CD1c-positive myeloid dendritic cell (primary cell): ENCODE measurements around the gene RTKN.
"Not testable (repeated sequence)": the region's sequence is repeated elsewhere in the genome, so short reads cannot be mapped to it uniquely, and the experiment has no call there.

Experiments
- DNase-seq: peaks from one replicate; pipeline ENCODE4 v3.0.0-alpha.2; 2016; ENCODE audit errors: extremely low spot score

Gene RTKN

DNA sequence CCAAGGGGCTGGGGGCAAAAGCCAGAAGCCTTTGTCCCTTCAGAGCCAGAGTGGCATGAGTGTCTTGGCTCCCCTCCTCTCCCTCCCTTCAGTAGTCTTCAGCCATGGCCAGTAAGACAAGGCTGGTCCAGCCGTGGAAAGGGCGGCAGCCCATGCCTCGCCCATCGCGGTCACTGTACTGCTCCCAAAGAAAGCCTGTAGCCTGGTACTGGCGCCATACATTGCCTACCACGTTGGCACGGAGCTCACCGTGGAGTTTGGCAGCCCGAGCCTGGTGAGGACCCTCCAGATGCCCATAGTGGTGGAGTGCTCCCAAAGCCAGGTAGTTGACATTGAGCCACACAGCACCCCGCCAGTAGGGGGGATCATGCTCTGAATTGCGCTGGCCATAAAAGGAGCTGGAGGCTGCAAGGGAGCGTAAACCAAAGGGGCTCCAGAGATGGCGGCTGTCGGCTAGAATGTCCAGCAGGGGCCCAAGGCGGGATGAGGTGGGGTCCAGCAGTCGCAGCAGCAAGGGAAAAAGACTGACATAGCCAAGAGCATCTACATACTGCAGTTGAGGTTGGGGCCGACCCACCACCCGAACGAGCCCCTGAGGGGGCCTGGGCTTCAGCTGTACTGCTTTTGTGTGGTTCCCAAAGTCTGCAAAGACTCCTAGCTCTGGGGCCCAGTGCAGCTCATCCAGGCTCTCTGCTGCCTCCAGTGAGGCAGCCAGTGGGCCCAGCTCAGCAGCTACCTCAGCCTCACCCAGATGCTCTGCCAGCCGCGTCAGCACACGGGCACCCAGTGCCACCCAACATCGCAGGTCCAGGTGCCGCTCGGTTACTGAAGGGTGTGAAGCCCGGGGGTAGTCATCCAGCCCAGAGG, 19.7 kb upstream of the RTKN start:
- no peak for DNase-seq

DNA sequence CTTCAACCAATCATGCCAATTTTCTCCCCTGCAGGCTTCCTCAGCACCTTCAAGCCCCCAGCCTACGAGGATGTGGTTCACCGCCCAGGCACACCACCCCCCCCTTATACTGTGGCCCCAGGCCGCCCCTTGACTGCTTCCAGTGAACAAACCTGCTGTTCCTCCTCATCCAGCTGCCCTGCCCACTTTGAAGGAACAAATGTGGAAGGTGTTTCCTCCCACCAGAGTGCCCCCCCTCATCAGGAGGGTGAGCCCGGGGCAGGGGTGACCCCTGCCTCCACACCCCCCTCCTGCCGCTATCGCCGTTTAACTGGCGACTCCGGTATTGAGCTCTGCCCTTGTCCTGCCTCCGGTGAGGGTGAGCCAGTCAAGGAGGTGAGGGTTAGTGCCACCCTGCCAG, 18.4 kb upstream of the RTKN start:
- DNase-seq = not testable (repeated sequence)

DNA sequence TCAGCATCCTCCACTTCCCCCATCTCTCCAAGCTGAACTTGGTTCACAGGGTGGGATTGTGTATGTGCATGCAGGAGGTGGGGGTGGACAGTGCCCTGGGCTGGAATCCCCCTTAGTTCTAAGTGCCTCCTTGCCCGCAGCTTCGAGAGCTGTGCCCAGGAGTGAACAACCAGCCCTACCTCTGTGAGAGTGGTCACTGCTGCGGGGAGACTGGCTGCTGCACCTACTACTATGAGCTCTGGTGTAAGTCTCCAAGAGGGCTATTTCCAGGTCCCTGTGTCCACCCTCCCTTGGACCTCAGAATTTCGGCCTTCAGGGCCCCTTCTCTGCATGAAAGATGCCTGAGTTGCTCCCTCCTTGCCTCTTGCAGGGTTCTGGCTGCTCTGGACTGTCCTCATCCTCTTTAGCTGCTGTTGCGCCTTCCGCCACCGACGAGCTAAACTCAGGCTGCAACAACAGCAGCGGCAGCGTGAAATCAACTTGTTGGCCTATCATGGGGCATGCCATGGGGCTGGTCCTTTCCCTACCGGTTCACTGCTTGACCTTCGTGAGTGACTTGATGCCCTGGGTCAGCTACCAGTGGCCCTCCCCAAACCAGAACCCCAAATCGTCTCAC, 17.9 kb upstream of the RTKN start:
- not testable (repeated sequence) for DNase-seq

DNA sequence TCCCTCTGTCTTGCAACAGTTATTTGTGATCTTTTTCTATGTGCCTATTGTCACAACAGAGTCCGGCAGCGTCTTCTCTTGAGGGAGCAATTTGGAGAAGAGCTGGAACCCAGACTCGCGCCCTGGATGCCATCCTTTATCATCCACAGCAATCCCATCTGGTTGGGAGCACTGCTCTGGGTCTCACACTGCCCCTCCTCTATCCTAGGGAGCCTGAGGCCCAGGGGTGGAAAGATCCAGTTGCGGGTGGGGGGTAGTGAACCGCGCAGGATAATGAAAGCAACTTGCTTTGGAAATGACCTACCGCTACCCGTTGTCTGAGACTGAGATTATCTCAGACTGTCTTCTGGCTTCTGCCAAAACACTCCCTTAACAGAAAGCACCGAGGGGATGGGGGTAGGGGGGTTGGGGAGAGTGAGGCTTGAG, 17.2 kb upstream of the RTKN start:
- DNase-seq = no peak

DNA sequence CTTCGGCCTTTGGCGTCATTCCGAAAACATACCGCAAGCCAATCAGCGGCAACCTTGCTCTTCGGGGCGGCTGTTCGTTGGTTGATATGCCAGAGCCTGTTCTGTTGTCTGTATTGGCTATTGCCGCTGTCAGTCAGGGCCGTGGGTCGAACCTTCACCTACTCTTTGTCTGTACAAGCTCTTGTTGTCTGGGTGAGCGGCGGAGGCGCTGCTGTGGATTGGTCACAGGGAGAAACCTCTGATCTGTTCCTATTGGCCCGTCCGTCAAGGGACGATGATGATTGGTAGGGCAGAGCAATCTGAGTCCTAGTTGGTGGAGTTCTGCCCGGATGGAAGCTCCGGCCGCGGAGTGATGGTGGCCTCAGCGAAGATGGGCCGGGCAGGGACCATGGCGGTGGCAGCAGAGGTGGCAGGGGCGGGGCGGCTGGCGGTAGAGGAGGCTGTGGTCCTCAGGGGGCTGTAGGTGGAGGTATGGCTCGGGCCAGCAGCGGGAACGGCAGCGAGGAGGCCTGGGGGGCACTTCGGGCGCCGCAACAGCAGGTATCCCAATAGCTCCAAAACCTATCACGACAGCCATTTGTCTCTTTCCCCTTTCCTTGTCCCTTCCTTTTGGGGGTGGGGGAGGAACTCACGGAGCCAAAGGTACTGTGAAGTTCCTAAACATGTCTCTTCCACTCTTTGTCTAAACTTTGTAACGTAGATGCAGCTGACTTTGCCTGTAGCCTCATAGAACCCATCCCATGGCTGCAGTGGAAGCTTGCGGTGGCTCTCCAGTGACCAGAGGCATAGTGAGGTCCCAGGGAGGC, 16.6 kb upstream of the RTKN start, which contains the start of gene WBP1:
TSS of gene WBP1 (plus strand) at position 307 of the 806 bp plus-strand sequence. CDS start at position 472, 165 bp downstream.
- DNase-seq = peak; percentile 100

DNA sequence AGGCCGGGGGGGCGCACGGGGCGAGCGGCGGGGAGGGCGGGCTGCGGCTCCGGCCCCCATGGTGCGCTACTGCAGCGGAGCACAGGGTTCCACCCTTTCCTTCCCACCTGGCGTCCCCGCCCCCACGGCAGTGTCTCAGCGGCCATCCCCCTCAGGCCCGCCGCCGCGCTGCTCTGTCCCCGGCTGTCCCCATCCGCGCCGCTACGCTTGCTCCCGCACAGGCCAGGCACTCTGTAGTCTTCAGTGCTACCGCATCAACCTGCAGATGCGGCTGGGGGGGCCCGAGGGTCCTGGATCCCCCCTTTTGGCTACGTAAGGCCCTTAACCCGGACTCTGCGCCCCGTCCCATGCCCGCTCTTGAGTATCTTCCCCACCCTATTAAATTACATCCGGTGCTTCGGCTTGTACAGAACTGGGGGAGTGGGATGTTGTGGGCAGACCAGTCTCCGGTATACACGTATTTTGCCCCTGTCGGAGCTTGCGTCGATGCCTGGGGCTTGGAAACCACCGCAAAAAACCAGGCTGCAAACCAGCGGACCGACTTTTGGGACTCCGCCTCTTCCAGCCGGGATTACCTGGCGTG, 15.9 kb upstream of the RTKN start:
- DNase-seq = peak; percentile 60

DNA sequence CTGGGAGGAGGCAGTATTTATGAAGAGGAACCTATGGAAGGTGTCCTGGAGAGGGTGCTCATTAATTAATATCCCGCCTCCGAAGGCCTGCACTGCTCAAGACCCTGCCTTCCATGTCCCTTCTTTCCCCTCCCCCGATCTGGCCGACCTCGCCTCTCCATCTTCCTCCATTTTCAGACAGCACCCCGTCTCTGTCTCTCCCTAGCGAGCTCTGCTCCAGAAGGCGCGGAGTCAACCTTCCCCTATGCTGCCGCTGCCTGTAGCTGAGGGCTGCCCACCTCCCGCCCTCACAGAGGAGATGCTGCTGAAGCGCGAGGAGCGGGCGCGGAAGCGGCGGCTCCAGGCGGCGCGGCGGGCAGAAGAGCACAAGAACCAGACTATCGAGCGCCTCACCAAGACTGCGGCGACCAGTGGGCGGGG, 15.4 kb upstream of the RTKN start:
- no peak for DNase-seq

DNA sequence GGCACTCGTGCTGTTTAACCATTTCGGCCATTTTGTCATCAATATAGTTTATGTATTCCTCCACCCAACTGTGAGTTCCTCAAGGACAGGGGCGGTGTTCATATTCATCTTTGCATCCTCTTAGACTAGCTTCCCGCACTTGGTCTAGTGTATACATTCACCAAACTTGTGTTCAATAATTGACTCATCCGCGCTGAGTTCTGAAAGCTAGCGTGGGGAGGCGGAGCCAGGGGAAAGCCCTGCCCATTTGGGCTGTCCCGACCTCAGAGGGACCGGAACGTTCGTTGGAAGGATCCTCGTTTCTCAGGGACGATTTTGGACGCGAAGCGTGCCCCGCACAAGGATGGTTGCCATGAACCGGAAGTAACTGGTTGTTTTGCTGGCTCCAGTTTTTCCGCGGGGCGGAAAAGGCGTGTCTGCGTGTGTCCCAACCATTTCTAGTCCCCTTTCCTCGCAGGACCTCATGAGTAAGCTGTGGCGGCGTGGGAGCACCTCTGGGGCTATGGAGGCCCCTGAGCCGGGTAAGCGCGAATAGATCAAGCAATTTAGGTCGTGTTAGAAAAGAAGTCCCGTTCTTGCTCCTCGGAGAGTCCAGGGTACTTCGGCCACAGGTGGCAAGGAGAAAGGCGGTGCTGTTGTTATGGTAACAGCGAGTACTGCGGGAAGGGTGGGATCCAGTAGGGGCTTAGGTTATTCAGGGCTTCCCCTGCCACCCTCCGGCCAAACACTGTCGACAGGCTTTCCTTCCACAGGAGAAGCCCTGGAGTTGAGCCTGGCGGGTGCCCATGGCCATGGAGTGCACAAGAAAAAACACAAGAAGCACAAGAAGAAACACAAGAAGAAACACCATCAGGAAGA, 13.1 kb upstream of the RTKN start, which contains the start of gene INO80B:
TSS of gene INO80B (plus strand) at position 434 of the 858 bp plus-strand sequence. CDS start at position 464, 30 bp downstream.
- peak; percentile 99 for DNase-seq

DNA sequence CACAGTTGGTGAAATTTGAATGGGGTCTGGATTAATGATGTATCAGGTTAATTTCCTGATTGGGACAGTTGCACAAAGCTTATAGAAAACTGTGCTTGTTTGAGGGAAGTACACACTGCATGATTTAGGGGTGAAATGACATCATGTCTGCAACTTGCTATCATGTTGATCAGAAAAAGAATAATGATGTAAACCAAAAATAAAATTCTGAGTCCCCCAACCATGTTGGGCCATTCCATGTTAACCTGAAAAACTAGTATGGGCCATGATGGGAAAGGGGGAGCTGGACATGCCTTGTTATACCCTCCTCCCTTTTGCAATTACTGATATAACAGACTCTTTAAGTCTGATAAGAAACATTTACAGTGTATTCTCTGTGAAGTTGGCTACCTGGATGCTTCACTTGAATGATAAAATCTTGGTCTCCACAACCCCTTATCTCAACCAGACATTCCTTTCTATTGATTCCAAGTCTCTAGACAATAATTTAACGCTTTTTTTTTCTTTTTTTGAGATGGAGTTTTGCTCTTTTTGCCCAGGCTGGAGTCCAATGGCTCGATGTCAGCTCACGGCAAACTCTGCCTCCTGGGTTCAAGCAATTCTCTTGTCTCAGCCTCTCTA, 8.9 kb upstream of the RTKN start:
- no peak for DNase-seq

DNA sequence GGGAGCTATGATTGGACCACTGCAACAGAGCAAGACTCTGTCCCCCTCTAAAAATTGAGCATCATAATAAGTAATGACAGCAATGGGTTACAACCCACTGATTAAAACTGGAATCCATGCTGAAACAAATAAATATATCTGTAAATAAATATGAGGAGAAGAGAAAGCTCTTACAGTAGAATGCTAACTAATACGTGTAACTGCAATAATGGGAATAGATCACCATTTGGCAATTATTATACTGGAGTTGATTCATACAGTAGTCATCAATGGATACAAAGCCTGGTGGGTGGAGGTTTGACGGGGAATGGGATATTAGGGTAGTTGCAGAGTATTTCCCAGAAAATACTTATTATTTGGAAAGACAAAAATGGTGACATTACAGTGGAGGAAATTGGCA, 7.0 kb upstream of the RTKN start:
- DNase-seq = no peak

DNA sequence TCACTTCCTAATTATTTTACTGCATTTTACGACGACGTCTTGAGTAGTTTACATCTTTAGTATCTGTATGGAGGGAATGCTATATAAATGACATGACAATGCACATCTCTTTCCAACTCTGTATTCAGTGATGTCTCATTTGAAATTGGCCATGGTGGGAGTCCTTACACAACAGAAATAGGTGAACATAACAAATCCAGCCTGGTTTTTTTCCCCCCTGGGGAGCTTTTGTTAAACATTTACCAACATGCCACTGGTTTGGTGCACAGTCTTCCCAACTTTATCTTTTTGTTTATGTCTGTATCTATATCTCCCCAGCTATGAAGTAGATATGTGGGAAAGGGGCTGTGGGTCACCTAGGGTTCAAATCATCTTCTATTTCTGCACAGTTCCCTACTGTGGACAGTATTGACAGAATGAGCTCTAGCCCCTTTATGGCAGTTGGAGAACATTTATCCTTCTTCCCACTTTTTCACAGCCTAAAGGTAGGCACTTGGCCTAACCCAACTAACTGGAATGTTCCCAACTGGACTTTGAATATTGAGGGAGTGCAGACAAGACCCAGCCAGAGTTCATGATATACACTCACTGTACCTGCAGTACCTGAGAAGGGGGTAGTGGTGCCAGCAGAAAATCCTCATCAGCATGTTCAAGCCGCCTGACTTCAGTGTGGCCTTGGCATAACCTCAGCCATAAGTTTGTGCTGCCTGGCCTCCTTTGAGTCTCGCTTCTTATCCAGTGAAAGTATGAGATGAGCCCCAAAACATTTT, 5.7 kb upstream of the RTKN start:
- DNase-seq = no peak

DNA sequence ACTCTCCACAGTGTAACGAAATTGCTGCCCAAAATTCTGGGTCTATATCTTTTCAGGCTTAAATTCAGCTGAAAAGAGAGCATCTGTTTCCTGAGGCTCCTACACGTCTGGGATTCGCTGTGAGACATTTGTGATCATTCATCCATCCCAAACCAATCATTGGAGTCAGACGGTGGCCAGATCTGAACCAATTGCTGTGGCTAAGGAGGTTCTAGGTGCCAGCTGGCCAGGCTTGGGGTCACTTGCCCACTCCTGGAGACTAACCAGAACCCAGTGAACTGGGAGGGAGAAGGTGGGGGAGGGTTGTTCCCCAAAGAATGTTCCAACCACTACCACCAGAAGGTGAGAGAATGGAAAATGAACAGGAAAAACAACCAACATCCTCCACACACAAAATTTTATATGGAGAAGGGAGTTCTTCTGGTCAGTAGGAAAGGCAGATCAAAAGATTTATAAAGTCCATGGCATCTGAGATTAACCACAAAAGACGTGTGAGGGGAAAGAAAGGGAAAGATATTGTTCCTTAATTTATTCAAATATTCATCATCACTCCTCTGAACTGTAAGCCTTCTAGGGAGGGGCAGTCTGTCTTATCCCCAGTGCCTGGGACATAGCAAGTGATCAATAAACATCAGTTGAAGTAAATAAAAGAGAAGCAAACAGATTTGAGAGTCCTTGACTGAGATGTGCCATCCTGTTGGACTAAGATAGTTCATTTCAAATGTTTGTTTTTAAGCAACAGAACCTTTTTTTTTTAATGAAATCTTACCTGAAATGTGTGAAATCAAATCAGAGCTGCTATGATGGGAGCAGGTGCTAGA, 3.0 kb upstream of the RTKN start:
- DNase-seq = no peak

DNA sequence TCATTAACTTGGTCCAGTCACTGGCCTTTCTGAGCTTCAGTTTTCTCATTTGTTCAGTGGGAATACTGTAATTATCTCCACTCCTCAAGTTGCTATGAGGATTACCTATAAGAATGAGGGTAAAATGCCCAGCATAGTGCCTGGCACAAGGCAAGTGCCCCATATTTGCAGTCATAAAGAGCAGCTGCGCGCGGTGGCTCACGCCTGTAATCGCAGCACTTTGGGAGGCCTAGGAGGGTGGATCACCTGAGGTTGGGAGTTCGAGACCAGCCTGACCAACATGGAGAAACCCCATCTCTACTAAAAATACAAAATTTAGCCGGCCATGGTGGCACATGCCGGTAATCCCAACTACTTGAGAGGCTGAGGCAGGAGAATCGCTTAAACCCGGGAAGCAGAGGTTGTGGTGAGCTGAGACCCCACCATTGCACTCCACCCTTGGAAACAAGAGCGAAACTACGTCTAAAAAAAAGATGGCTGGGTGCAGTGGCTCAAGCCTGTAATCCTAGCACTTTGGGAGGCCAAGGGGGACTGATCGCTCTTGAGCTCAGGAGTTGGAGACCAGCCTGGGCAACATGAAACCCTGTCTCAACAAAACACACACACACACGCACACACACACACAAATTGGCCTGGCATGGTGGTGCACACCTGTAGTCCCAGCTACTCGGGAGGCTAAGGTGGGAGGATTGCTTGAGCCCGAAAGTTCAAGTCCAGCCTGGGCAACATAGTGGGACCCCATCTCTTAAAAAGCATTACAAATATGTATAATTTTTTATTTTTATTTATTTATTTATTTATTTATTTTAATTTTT, 953 bp upstream of the RTKN start:
- DNase-seq = not testable (repeated sequence)

DNA sequence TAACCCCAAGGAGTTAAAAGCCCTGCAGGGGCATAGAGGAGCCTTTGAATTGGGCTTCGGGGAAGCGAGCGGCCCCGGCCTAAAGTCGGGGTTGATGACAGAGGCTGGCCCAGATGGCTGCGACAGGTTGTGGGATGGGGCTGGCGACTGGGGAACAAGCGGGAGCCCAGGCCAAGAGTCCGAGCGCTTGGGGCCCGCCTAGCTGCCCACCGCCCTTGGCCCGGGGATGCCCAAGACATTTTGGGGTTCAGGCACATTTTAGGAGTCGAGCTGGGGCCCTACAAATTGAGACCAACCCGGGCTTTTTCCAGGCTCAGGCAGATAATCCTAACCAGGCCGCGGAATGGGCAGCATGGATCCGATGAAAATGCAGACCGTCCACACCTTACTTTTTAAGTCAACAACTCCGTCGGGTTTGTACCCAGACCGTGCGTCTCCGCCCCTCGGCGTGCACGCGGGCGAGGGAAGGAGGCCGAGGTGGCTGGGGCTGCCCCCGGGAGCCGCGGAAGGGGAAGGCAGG, 507 bp downstream of the RTKN start:
- DNase-seq = no peak

DNA sequence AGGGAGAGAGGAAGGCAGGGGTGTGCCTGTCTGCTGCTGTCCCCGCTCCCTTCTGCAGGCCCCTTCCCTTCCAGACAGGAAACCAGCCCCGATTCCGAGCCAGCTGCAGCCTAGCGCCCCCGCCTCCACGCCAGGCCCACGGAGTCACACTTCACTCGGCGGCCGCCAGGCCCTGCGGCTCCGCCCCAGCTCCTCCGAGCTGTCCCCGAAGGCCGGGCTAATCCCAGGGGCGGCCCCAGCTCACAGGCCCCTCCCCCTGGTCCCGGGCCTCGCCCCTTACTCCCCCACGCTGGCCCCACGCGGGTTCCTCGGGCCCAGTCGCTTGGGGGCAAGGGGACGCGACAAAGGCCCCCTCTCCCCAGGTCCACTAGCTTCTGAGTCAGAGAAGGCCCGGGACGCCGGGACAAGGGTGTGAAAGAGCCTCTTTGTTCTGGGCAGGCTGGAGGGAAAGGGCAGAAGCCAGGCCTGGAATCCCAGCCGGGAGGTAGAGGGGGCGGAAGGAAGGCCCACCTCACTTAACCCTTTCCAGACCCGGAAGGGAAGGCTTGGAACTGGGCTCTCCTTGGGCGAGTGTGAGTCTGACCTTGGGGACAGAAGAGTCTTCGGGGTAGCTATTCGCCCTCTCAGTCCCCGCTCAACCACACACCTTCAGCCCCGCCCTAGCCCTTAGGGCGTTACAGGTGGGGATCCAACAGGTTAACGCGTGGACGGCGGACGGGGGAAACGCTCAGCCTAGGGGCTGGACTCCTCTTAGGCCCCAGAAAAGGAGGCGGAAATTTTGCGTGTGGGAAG, 1.2 kb downstream of the RTKN start:
- DNase-seq = peak; percentile 73

DNA sequence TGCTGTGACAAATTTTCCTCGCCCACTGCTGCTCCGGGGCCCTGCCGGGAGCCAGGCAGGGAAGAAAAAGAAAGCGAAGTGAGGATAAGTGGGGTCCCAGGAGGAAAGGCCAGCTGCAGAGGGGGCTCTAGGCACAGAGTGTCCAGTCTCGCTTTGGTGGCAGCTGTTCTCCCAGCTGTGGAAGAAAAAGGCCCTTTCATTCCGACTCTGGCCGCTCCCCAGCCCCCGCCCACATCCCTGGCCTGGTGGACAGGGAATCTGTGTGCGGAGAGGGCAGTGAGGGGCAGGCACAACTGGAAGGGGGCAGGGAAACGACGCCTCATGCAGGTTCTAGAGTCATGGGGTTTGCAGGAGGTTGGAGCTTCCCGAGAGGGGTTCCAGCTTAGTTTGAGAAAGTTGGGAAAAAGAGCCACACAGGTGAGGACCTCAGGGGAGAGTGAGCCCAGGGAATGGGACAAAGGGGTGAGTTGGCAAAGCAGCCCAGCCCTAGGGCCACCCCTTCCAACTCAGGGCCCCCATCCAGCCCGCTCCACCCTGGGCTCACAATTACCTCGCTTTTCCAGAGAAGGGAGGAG, 1.8 kb downstream of the RTKN start:
- no peak for DNase-seq
